Breast epithelium (tissue), 3 donors: Measurements from ENCODE around the gene HBG1.
A peak's percentile ranks its signal among the peaks of the same experiment; 100 is the strongest.

Source experiments
- CTCF ChIP-seq, 3 donors: fragments of 450-650 bp; IDR thresholded peaks; one replicate each; pipeline ENCODE4 v1.5.1; 2016 to 2017; ENCODE audit warnings: antibody characterized with exemption in 3 of 3, mild to moderate bottlenecking in 3 of 3, moderate library complexity in 3 of 3
- POLR2A ChIP-seq: fragments of 450-650 bp; IDR thresholded peaks from one replicate; pipeline ENCODE4 v1.6.1; 2016; ENCODE audit warnings: antibody characterized with exemption, mild to moderate bottlenecking, moderate library complexity
- POLR2AphosphoS5 ChIP-seq, 3 donors: sonication (generic); formaldehyde crosslinking; IDR thresholded peaks; one replicate each; pipeline ENCODE4 v1.6.1; 2017; ENCODE audit warnings: antibody characterized with exemption in 3 of 3

- peak in 1 of 3 donors; percentile 43 for TF ChIP-seq CTCF (IDR thresholded peaks at IDR 0.05)
- no peak for TF ChIP-seq POLR2A
- TF ChIP-seq POLR2AphosphoS5 (IDR thresholded peaks at IDR 0.05) = no peak
Measured at GRCh38 chr11:5204787-5205186, 44.9 kb downstream of the HBG1 start.
